OCI-LY1 (cell line): ENCODE data around the gene TMEM178B.

Source experiments
- EZH2 ChIP-seq: fragments of 200-600 bp; sonication (generic), shearing (Covaris generic); IDR thresholded peaks from 2 replicates; pipeline ENCODE4 v1.8.0; 2017; ENCODE audit warnings: borderline replicate concordance, mixed run types, mild to moderate bottlenecking, antibody characterized with exemption, low read length, moderate library complexity, mixed read lengths
- TF ChIP-seq, protein P1 (sequence below): fragments of 200-600 bp; sonication (generic), shearing (Covaris generic); IDR thresholded peaks from 2 replicates; pipeline ENCODE4 v1.5.1; 2017; ENCODE audit warnings: mild to moderate bottlenecking, antibody characterized with exemption, low read length, moderate library complexity, mixed read lengths

DNA sequence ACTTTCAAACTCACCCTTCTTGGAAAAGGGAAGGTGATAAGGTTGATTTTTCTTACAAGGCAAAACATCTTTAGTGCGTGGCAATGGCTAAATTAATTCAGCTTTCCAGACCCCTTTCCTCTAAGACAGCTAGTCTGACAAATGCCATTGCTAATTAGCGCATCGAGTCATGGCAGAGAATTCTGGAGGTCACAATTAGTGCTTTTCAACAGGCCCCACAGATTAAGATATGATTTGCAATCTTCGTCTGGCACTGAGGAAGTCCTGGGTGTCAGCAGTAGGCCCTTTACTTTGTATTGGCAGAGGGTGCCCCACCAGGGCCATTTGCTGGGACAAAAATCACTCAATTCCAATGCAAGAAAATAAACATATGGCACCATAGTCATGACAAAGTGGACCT lies 288.1 kb downstream of the TMEM178B start:
- TF ChIP-seq, protein P1, sequence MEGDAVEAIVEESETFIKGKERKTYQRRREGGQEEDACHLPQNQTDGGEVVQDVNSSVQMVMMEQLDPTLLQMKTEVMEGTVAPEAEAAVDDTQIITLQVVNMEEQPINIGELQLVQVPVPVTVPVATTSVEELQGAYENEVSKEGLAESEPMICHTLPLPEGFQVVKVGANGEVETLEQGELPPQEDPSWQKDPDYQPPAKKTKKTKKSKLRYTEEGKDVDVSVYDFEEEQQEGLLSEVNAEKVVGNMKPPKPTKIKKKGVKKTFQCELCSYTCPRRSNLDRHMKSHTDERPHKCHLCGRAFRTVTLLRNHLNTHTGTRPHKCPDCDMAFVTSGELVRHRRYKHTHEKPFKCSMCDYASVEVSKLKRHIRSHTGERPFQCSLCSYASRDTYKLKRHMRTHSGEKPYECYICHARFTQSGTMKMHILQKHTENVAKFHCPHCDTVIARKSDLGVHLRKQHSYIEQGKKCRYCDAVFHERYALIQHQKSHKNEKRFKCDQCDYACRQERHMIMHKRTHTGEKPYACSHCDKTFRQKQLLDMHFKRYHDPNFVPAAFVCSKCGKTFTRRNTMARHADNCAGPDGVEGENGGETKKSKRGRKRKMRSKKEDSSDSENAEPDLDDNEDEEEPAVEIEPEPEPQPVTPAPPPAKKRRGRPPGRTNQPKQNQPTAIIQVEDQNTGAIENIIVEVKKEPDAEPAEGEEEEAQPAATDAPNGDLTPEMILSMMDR = no peak
- no peak for TF ChIP-seq EZH2
